Activated CD4-positive, alpha-beta T cell treated with anti-CD3 and anti-CD28 coated beads, Interleukin-2, amount 50 U/mL, for 1 hour (primary cell): ENCODE data around the gene COL19A1.

Experiments
- DNase-seq: peaks from one replicate; pipeline ENCODE4 v3.0.0-alpha.2; 2020

Gene COL19A1

GRCh38 chr6:70133246-70133645 lies 266.9 kb downstream of the COL19A1 start:
- DNase-seq: no peak

- DNase-seq: no peak
Measured at GRCh38 chr6:70134542-70134941, 268.2 kb downstream of the COL19A1 start.

GRCh38 chr6:70135219-70136160 lies 269.1 kb downstream of the COL19A1 start:
- DNase-seq: no peak

GRCh38 chr6:70136996-70137395 lies 270.6 kb downstream of the COL19A1 start:
- no peak for DNase-seq

- DNase-seq: no peak
Measured at GRCh38 chr6:70140496-70140895, 274.1 kb downstream of the COL19A1 start.

DNA sequence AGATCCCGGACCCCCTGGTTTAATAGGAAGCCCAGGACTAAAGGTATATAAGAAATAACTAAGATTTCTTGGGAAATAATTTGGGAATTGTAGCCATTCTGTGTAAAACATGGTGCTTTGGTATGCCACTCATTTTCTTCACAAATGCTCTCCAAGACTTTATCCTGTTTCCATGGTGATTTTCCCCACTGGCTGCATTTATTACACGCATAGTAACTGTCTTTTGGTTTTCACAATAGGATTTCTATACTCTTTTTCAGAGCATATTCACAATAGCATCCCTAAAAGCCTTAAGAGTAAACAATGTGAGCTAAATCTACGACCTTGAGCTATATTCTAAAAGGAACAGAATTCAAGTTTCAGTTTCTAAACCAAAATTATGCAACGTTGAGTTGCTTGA lies 275.7 kb downstream of the COL19A1 start:
- no peak for DNase-seq

DNA sequence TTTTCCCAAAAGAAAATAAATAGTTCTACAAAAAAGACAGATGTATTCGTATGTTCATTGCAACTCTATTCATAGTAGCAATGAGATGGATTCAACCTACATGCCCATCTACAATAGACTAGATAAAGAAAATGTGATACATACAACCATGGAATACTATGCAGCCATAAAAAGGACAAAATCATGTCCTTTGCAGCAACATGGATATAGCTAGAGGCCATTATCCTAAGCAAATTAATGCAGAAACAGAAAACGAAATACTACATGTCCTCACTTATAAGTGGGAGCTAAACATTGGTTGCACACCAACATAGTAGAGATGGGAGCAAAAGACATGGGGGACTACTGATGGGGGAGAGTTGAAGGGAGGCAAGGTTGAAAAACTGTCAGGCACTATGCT lies 278.8 kb downstream of the COL19A1 start:
- no peak for DNase-seq

GRCh38 chr6:70149209-70149788 lies 282.9 kb downstream of the COL19A1 start:
- no peak for DNase-seq

- no peak for DNase-seq
Measured at GRCh38 chr6:70150521-70150920, 284.2 kb downstream of the COL19A1 start.

DNA sequence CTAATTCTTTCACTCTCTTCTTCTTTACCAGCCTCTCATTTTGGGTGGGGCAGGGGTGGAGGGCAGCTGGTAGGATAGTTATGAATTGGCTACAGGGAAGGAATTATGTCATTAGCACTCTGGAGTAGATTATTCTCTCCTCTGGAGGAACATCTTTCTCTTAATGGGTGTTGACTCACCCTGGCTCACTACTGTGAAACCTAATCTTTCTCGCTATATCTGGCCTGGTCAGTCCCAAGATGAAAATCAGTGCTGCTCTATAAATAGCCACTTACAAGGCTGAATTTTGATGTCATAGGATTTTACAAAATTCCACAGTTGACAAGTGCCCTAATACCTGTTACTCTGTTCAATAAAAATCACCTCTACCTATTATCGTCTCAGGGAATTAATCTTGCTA lies 285.3 kb downstream of the COL19A1 start:
- no peak for DNase-seq

- no peak for DNase-seq
Measured at GRCh38 chr6:70152786-70153185, 286.4 kb downstream of the COL19A1 start.

DNA sequence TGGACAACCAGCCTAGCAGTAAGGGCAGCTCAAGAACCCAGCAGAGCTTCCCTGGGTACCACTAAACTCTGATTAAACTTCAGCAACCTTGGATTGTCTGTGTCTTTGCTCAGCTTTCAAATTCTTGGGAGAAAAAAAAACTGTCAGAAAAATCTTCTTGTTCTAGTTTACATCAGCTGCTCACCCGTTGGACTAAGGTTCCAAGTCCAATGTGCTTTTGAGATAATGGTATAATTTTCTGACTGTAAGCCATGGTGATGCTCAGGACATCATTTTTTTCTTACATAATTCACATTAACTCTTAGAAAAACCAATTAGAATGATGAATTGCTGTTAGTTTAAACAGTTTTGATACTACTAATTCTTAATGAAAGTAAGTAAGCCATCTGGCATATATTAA lies 290.7 kb downstream of the COL19A1 start:
- DNase-seq: no peak

- no peak for DNase-seq
Measured at GRCh38 chr6:70160276-70160675, 293.9 kb downstream of the COL19A1 start.

GRCh38 chr6:70162972-70163371 lies 296.6 kb downstream of the COL19A1 start:
- no peak for DNase-seq

DNA sequence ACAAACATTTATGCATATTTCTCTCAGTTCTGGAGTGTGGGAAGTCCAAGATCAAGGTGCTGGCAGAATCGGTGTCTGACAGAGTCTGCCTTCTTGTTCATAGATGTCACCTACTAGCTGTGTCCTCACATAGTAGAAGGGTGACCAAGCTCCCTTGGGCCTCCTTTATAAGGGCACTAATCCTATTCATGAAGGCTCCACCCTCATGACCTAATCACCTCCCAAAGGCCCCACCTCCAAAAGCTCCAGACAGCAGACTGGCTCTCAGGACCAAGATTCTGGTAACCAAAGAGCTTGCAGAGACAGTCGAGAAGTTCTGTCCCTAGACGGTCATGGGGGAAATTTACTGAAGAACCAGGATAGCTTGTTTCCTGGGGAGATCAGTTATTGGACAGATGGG lies 297.4 kb downstream of the COL19A1 start:
- DNase-seq: no peak

GRCh38 chr6:70164556-70164955 lies 298.2 kb downstream of the COL19A1 start:
- DNase-seq: no peak

DNA sequence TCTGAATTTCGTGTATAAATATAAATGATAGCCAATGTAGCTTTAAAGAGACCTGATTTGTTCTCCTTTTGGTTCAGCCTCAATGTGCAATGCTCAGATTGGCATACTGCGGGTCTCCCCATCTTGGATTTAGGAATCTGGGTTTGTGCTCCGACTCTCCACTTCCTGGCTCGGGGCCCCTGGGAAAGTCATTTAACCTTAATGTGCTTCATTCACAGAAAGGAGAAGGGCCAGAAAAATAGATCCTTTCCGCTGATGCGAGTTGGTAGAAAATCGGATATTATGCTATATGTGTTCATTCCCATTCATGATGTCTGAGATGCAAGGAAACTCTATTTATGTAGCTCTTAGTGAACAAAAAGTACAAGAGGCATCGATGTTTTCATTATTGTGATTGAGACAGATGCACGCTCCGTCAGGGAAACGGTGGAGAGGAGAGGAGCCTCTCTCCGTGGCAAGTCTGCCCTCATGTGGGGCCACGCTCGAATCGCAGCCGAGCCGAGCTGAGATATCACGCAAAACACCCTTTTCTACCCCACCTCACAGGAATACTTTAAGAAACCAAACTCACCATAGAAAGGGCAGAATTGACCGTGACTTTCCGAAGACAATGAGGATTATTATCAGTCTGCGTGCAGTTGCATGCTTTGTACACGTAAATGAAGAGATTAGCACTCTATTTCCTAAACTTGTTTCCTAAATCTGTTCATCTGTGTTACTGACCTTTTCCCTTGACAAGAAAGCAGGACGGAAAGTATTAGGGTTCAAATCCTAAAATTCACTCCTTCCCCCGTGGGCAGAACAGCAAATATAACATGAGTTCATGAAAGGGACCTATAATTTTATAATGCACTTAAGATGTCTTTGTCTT lies 300.0 kb downstream of the COL19A1 start:
- peak; percentile 8 for DNase-seq

- DNase-seq: no peak
Measured at GRCh38 chr6:70168681-70169377, 302.5 kb downstream of the COL19A1 start.

DNA sequence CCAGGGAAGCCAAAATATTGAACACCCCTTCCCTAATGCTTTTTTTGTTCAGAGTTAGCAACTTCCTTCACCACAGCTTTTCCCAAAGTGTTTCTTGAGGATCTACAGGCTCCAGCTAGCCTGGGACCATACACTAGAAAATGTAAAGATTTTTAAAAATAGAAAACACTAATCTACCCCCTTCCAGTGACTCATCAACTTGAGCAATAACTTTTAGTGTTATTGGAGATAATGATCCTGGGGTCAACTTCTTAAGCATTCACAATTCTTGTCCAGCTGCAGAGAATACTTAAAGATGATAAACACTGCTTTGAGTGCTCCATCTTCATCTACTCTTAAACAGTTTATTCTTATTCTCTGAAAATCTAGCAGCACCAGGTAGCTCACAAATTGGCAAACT lies 304.9 kb downstream of the COL19A1 start:
- DNase-seq: no peak

DNA sequence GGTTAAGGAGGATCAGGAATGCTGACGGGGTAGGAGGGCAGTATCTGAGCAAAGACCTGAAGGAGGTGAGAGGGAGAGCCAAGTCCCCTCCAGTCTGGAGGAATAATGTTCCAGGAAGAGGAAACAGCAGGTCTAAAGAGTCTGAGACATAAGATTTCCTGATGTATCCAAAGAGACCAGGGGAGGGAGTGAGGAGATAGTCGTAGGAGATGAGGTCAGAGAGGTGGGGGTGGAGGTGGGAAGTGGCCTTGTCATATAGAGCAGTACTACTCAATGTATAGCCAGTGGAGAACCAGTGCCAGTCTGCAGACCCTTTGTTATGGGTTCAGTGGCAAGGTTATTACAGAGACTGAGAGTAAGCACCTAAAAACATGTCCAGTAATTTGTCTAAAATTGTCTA lies 305.9 kb downstream of the COL19A1 start:
- no peak for DNase-seq

- no peak for DNase-seq
Measured at GRCh38 chr6:70175770-70176169, 309.4 kb downstream of the COL19A1 start.

DNA sequence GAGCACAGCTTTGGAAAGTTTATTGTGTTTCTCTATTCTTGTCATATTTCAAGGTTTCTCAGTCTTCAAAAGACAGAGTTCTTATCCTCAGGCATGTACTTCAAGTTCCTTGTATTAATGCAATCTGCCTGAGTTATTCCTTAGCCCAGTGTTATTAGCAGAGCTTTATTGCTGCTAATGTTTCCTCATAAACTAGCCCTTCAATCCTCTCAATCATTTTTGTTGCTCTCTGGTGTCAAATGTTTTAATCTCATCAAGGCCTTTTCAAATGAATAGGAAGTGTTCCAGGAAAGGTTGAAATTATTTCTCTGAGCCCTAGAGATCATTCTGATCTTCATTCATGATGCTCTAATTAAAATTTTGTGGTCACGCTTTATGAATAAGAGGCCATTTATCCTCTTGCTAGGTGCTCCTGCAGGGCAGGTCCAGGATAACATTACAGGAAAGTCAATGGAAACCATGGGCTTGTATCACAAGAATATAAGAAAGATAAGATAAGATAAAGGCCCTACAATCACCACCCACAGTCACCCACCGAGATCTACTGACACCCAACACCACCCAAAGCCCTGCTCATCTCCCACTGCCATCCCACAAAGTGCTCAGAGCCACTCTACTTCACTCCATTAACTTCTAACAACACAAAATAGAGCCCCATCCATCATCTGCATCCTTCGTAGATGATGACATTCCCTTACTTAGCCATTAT lies 310.6 kb downstream of the COL19A1 start:
- no peak for DNase-seq
